Subcutaneous abdominal adipose tissue (tissue), 5 donors: ENCODE results near the gene PSMA8.
A peak's percentile ranks its signal among the peaks of the same experiment; 100 is the strongest.
"Not testable (repeated sequence)": the region's sequence is repeated elsewhere in the genome, so short reads cannot be mapped to it uniquely, and the experiment has no call there.

Source experiments
- H3K27ac ChIP-seq: one replicate; pipeline ENCODE4 v1.7.0; 2013; ENCODE audit warnings: low read depth, mild to moderate bottlenecking, inconsistent platforms, low read length, moderate library complexity
- H3K27me3 ChIP-seq, 5 donors: one replicate each; pipeline ENCODE4 v1.7.0; 2013; ENCODE audit warnings: low read length in 5 of 5, inconsistent platforms in 1 of 5; ENCODE audit not compliant: control insufficient read depth in 5 of 5, insufficient read depth in 4 of 5
- H3K36me3 ChIP-seq, 5 donors: one replicate each; pipeline ENCODE4 v1.7.0; 2013; ENCODE audit warnings: low read length in 5 of 5; ENCODE audit not compliant: control insufficient read depth in 5 of 5, insufficient read depth in 5 of 5
- H3K4me1 ChIP-seq, 5 donors: one replicate each; pipeline ENCODE4 v1.7.0; 2013; ENCODE audit warnings: low read length in 5 of 5, mild to moderate bottlenecking in 3 of 5, moderate library complexity in 1 of 5; ENCODE audit not compliant: control insufficient read depth in 5 of 5, insufficient read depth in 5 of 5
- H3K4me3 ChIP-seq, 5 donors: one replicate each; pipeline ENCODE4 v1.7.0; 2013; ENCODE audit warnings: low read length in 5 of 5, low read depth in 1 of 5
- H3K9ac ChIP-seq, 5 donors: one replicate each; pipeline ENCODE4 v1.7.0; 2013; ENCODE audit warnings: low read length in 5 of 5, mild to moderate bottlenecking in 4 of 5, moderate library complexity in 3 of 5
- H3K9me3 ChIP-seq, 5 donors: one replicate each; pipeline ENCODE4 v1.7.0; 2013; ENCODE audit warnings: low read length in 5 of 5; ENCODE audit not compliant: control insufficient read depth in 5 of 5
- donor health status: healthy.
- donor health status: healthy.
- donor health status: healthy.
- donor health status: healthy.
- donor health status: healthy.

Gene PSMA8

DNA sequence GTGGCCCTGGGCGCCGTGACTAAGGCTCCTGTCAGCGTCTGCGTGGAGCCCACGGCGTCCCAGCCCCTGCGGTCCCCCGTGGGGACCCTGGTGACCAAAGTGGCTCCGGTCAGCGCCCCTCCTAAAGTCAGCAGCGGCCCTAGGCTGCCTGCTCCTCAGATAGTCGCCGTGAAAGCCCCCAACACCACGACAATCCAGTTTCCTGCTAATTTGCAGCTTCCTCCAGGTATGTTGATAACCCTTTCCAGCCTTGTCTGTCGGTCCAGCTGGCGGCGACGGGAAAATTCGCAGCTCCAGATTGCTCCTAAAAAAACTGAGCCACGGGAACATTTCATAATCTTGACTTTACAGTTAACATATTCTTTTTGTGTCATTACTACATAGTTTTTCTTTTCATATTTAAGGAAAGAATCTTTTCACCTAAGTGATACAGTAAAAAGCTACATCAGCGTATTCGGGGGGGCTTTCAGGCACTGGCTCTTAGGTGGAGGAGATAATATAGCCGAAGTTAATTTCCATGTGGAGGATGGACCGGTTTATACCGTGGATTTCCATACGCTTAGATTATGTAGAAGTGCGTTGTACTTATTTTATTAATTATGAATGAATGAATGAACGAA lies 93.5 kb downstream of the PSMA8 start:
- Histone ChIP-seq H3K27ac (peak overlapping the region; percentile 72), H3K9ac (peak overlapping the region; percentile 63 to 88 (median 83)), H3K4me3 (peak overlapping the region; percentile 69 to 95 (median 86)), H3K36me3 (no peaks in the 10 kb centered on the region), H3K27me3 (no peaks in the 10 kb centered on the region), H3K4me1 (peaks cover 0 to 23% (median 13%) of the 10 kb centered on the region in 5 donors), H3K9me3 (no peaks in the 10 kb centered on the region)

DNA sequence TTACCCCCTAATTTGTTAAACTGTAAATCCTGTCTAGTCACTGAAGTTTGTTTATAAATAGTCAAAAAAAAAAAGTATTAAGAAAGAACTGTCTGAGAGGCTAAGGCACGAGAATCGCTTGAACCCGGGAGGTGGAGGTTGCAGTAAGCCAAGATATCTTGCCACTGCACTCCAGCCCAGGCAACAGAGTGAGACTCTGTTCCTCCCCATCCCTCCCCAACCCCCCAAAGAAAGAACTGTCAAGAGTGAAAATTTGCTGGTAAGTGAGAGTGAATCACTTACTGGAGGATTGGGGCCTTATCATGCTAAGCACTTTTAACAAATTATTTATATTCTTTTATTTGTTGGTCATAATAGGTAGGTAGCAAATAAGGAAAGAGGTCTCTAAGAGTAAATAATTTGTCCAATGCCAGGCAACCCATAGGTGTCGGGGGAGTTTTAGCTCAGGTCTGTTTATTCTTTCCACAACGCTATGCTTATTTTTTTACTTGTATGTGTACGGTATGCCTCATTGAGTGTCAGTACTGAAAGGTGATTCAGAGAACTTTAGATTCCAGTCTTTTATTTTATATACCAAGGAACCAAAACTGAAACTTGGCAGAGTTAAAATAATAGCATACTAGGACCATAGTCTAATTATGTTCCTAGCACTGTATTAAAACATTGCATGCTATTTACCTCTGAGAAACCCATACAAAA lies 95.0 kb downstream of the PSMA8 start:
- H3K9me3 ChIP-seq = no peaks in the 10 kb centered on the region
- H3K4me3 ChIP-seq = no peak overlapping the region
- H3K36me3 ChIP-seq = no peaks in the 10 kb centered on the region
- no peaks in the 10 kb centered on the region for H3K27me3 ChIP-seq
- H3K27ac ChIP-seq = no peak overlapping the region
- H3K4me1 ChIP-seq = peaks cover 0 to 23% (median 13%) of the 10 kb centered on the region in 5 donors
- H3K9ac ChIP-seq = no peak overlapping the region

DNA sequence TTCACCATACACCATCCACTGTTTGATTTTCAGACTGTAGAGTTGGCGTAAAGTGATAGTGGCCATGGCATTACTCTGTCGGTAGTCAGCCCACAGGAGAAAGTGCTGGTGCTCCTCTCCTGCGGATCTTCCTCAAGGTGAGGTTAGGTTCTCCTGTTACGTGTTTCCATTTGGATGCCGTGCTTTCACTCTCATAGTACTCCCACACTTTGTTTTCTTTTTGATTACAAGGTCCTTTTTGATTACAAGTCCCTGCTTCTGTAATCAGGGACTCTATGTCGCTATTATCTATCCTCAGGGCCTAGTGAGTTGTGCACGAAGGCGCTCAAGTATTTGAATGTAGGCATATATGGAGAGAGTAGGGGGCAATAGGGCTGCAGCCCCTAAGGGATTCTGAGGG lies 96.8 kb downstream of the PSMA8 start:
- Histone ChIP-seq H3K4me3 (no peak overlapping the region), H3K27me3 (no peaks in the 10 kb centered on the region), H3K9ac (no peak overlapping the region), H3K36me3 (no peaks in the 10 kb centered on the region), H3K4me1 (peaks cover 0 to 22% (median 12%) of the 10 kb centered on the region in 5 donors), H3K9me3 (no peaks in the 10 kb centered on the region), H3K27ac (no peak overlapping the region)

DNA sequence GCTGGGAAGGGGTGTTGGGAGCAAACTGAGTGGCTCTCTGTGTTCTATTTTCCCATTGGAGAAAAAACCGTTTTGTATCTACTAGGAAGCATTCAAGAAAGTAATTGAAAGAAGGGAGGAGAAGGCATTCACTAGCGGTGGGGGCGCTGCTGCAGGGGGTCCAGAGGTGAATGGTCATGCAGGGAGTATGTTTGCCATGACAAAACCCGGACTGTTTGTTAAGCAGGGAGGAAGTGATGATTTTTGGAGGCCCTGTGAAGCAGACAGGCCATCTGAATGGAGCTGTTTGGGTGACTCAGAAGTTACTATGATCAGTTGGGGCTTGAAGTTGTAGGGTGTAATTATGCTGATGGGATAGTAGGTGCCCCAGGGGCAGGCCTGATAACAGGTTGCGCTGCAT lies 99.5 kb downstream of the PSMA8 start:
- Histone ChIP-seq H3K27ac (no peak overlapping the region), H3K9me3 (no peaks in the 10 kb centered on the region), H3K9ac (no peak overlapping the region), H3K27me3 (no peaks in the 10 kb centered on the region), H3K36me3 (no peaks in the 10 kb centered on the region), H3K4me3 (no peak overlapping the region), H3K4me1 (peaks cover 0 to 3% (median 0%) of the 10 kb centered on the region in 5 donors)

DNA sequence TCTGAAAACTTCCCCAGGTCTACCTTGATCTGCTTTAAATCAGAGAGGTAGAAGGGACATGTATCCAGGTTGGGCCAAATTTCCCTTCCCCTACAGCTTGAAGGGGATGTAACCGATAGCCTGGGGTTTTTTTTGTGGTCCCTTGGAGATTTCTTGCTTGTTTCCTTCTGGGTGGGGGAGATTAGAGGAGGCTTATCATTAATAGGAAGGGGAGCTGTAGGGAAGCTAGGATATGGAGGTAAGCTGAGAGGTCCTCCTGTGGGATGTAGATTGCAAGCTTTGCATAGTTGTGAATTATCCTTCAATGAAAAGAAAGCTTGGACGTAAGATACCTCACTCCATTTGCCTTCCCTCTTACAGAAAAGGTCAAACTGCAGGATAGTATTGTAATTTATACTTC lies 103.7 kb downstream of the PSMA8 start:
- not testable (repeated sequence) for H3K9me3 ChIP-seq, H3K27ac ChIP-seq, H3K9ac ChIP-seq, H3K27me3 ChIP-seq, H3K4me3 ChIP-seq, H3K36me3 ChIP-seq, H3K4me1 ChIP-seq

DNA sequence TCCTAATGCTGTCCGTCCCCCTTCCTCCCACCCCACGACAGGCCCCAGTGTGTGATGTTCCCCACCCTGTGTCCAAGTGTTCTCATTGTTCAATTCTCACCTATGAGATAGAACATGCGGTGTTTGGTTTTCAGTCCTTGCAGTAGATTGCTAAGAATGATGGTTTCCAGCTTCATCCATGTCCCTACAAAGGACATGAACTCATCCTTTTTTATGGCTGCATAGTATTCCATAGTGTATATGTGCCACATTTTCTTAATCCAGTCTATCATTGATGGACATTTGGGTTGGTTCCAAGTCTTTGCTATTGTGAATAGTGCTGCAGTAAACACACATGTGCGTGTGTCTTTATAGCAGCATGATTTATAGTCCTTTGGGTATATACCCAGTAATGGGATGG lies 105.0 kb downstream of the PSMA8 start:
- not testable (repeated sequence) for H3K36me3 ChIP-seq

DNA sequence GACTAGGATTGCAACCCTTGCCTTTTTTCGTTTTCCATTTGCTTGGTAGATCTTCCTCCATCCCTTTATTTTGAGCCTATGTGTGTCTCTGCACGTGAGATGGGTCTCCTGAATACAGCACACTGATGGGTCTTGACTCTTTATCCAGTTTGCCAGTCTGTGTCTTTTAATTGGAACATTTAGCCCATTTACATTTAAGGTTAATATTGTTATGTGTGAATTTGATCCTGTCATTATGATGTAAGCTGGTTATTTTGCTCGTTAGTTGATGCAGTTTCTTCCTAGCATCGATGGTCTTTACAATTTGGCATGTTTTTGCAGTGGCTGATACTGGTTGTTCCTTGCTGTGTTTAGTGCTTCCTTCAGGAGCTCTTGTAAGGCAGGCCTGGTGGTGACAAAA lies 108.7 kb downstream of the PSMA8 start:
- H3K36me3 ChIP-seq, H3K4me3 ChIP-seq: not testable (repeated sequence)

More for the DNA sequence above, 105.0 kb downstream of the PSMA8 start:
- not testable (repeated sequence) for H3K27ac ChIP-seq, H3K4me3 ChIP-seq, H3K9ac ChIP-seq, H3K9me3 ChIP-seq, H3K4me1 ChIP-seq, H3K27me3 ChIP-seq

More for the DNA sequence above, 108.7 kb downstream of the PSMA8 start:
- peaks cover 0 to 10% (median 0%) of the 10 kb centered on the region in 5 donors for H3K9me3 ChIP-seq
- H3K27ac ChIP-seq, H3K27me3 ChIP-seq, H3K9ac ChIP-seq, H3K4me1 ChIP-seq: not testable (repeated sequence)
